ENCODE data around the gene ANKRD28. TPM values are rescaled to one million over a fixed set of nuclear protein-coding genes. Genes with fewer than 3 reads are reported as not detected.

The ANKRD28 gene
- total and polyA plus RNA-seq, 2 of the 8 experiments (the other 6 are each of a cell fraction or from before 2014, with no cell fraction given), result 39.1 to 61.7 TPM

- CTCF ChIA-PET (ENCODE audit: partially characterized antibody), result interaction anchor here (0.6 to 1.5 kb wide), 3 partner anchors 51 to 859 kb away, joined by 3 to 4 read pairs (median 3); no protein-coding TSS in a partner anchor
- no peak overlapping the region for H2BK120ac ChIP-seq (replicated peaks; ENCODE audit: low read depth, low read length)
- no peak for TF ChIP-seq ZNF274 (IDR thresholded peaks at IDR 0.05; ENCODE audit: borderline replicate concordance, extremely low read depth, low read length)
- TF ChIP-seq EZH2 (IDR thresholded peaks at IDR 0.05; ENCODE audit: low read depth, low read length, severe bottlenecking), result no peak
- TF ChIP-seq TBP (IDR thresholded peaks at IDR 0.05; ENCODE audit: low read depth, low read length), result no peak
- no peak for TF ChIP-seq POLR2A (IDR thresholded peaks at IDR 0.05; ENCODE audit: control extremely low read depth in 1 of 2, low read depth in 2 of 2, low read length in 2 of 2)
- TF ChIP-seq HDAC2 (IDR thresholded peaks at IDR 0.05; ENCODE audit: borderline replicate concordance in 1 of 2, low read depth in 2 of 2, low read length in 2 of 2), result no peak
- no peak for TF ChIP-seq EP300 (IDR thresholded peaks at IDR 0.05; ENCODE audit: borderline replicate concordance in 1 of 2, low read depth in 2 of 2, low read length in 2 of 2)
- TF ChIP-seq BRCA1 (IDR thresholded peaks at IDR 0.05; ENCODE audit: low read depth, low read length), result no peak
- no peak for TF ChIP-seq YY1 (IDR thresholded peaks at IDR 0.05; ENCODE audit: low read depth, low read length)
- no peak for TF ChIP-seq SP4 (IDR thresholded peaks at IDR 0.05; ENCODE audit: low read length)
- TF ChIP-seq SIRT6 (IDR thresholded peaks at IDR 0.05; ENCODE audit: low read length), result no peak
- no peak for TF ChIP-seq NRF1 (IDR thresholded peaks at IDR 0.05; ENCODE audit: low read depth, low read length)
- TF ChIP-seq SP2 (IDR thresholded peaks at IDR 0.05; ENCODE audit: low read length), result no peak
- TF ChIP-seq ATF2 (IDR thresholded peaks at IDR 0.05; ENCODE audit: low read length), result no peak
- no peak for TF ChIP-seq CHD2 (IDR thresholded peaks at IDR 0.05; ENCODE audit: low read length)
Measured at GRCh38 chr3:15744176-15744575, 53.6 kb downstream of the ANKRD28 start.

More at GRCh38 chr3:15744176-15744575, 53.6 kb downstream of the ANKRD28 start:
- Histone ChIP-seq H3K79me2 (ENCODE audit: control insufficient read depth in 1 of 2, insufficient read depth in 2 of 2, low read length in 2 of 2) (no peaks in the 10 kb centered on the region; a peak in 1 of 4 replicates), H3K4ac (replicated peaks; ENCODE audit: insufficient read length, low read depth, low read length) (no peak overlapping the region), H3K14ac (ENCODE audit: insufficient read length) (no peak overlapping the region), H4K20me1 (replicated peaks in 1 of 2; ENCODE audit: control insufficient read depth in 1 of 2, insufficient read depth in 2 of 2, low read length in 2 of 2) (no peaks in the 10 kb centered on the region), H2AFZ (ENCODE audit: low read length) (no peak overlapping the region), H2BK20ac (ENCODE audit: low read length) (no peak overlapping the region), H2BK5ac (ENCODE audit: low read depth, low read length) (no peak overlapping the region), H3K9me3 (ENCODE audit: insufficient read depth in 2 of 2, low read depth in 1 of 2, low read length in 1 of 2) (peaks cover 13 to 26% of the 10 kb centered on the region in 2 experiments), H3K56ac (replicated peaks; ENCODE audit: insufficient read length, low read depth, low read length) (no peak overlapping the region), H3K4me3 (ENCODE audit: extremely low read depth in 1 of 4, insufficient read depth in 2 of 4, low read depth in 3 of 4, low read length in 4 of 4) (no peak overlapping the region), H4K91ac (replicated peaks; ENCODE audit: insufficient read length, low read length) (no peak overlapping the region), H3K36me3 (ENCODE audit: control insufficient read depth in 2 of 4, insufficient read depth in 4 of 4, low read length in 3 of 4) (peaks cover 0 to 28% (median 9%) of the 10 kb centered on the region in 4 experiments; a peak in 5 of 8 replicates), H3K4me2 (ENCODE audit: insufficient read depth in 1 of 2, low read depth in 2 of 2, low read length in 2 of 2) (no peak overlapping the region), H3K23ac (ENCODE audit: insufficient read length) (no peak overlapping the region), H3K23me2 (ENCODE audit: low read depth, low read length) (no peaks in the 10 kb centered on the region), H2AK5ac (ENCODE audit: low read depth, low read length) (no peak overlapping the region), H4K8ac (ENCODE audit: extremely low read depth, insufficient read depth, low read length) (no peak overlapping the region), H3K4me1 (replicated peaks in 1 of 4; ENCODE audit: control insufficient read depth in 3 of 4, insufficient read depth in 4 of 4, low read length in 3 of 4) (no peaks in the 10 kb centered on the region), H2BK15ac (ENCODE audit: low read length) (no peak overlapping the region), H3K9ac (replicated peaks in 1 of 4; ENCODE audit: extremely low read depth in 1 of 4, low read depth in 3 of 4, low read length in 3 of 4) (no peak overlapping the region), H3K18ac (ENCODE audit: extremely low read depth, low read length) (no peak overlapping the region), H3K79me1 (ENCODE audit: low read depth, low read length) (no peaks in the 10 kb centered on the region), H3K27ac (ENCODE audit: low read depth, low read length) (no peak overlapping the region), H4K5ac (ENCODE audit: insufficient read length, low read depth, low read length) (no peak overlapping the region), H3K27me3 (replicated peaks in 1 of 4; ENCODE audit: control insufficient read depth in 3 of 4, extremely low read depth in 1 of 4, insufficient read depth in 3 of 4, low read length in 3 of 4) (no peaks in the 10 kb centered on the region), H2BK12ac (ENCODE audit: low read depth, low read length) (no peak overlapping the region)
- DNase-seq (ENCODE audit: low read depth in 1 of 2, low spot score in 2 of 2) (no peak), FAIRE-seq (no peak)
- 98% methylated on average over 6 of the region's 6 CpGs; no CpG with 5 or more reads in 1 of the 2 experiments for WGBS, 2 experiments (ENCODE audit: extremely low coverage in 1 of 2, insufficient coverage in 1 of 2, insufficient read length in 1 of 2, insufficient replicate concordance in 2 of 2, low coverage in 1 of 2, low lambda C conversion rate in 2 of 2, missing lambda C conversion rate in 1 of 2)
- POLR2A ChIA-PET (ENCODE audit: partially characterized antibody), result no interaction called here
